Esophagus mucosa (tissue), 1 donor: ENCODE results near the gene PTX4. TPM values are rescaled to one million over a fixed set of nuclear protein-coding genes. Genes with fewer than 3 reads are reported as not detected.
A peak's percentile ranks its signal among the peaks of the same experiment; 100 is the strongest.

ENCODE experiments used
- ATAC-seq: fragments of 200-7000 bp; cut with Tn5 transposase; one replicate; pipeline ENCODE4 v1.9.1; 2020
- total RNA-seq: library from RNA; stranded (reverse); gene quantifications from one replicate; pipeline ENCODE4 v1.2.4, GENCODE V29; 2023
- donor health status: DM: yes; HTN: yes; CAD: no.

The PTX4 gene
- total RNA-seq, 1 donor from 2014 or later = not detected

GRCh38 chr16:1459967-1460366 lies 28.8 kb downstream of the PTX4 start:
- no peak for ATAC-seq

GRCh38 chr16:1458977-1459341 lies 29.8 kb downstream of the PTX4 start:
- peak; percentile 42 for ATAC-seq

GRCh38 chr16:1458336-1458976 lies 30.3 kb downstream of the PTX4 start:
- ATAC-seq = no peak

GRCh38 chr16:1457489-1458245 lies 31.1 kb downstream of the PTX4 start:
- ATAC-seq = no peak

- ATAC-seq = no peak
Measured at GRCh38 chr16:1456951-1457350, 31.8 kb downstream of the PTX4 start.

- ATAC-seq = no peak
Measured at GRCh38 chr16:1455190-1456171, 33.3 kb downstream of the PTX4 start.

- no peak for ATAC-seq
Measured at GRCh38 chr16:1454561-1454960, 34.2 kb downstream of the PTX4 start.

GRCh38 chr16:1453316-1453715 lies 35.4 kb downstream of the PTX4 start:
- ATAC-seq = no peak

- ATAC-seq = no peak
Measured at GRCh38 chr16:1452530-1452929, 36.2 kb downstream of the PTX4 start.

GRCh38 chr16:1451702-1452392 lies 36.9 kb downstream of the PTX4 start:
- ATAC-seq = no peak

GRCh38 chr16:1450841-1451240 lies 37.9 kb downstream of the PTX4 start:
- ATAC-seq = no peak

GRCh38 chr16:1450218-1450617 lies 38.5 kb downstream of the PTX4 start:
- no peak for ATAC-seq

GRCh38 chr16:1449201-1449788 lies 39.4 kb downstream of the PTX4 start:
- no peak for ATAC-seq

- no peak for ATAC-seq
Measured at GRCh38 chr16:1448536-1449116, 40.1 kb downstream of the PTX4 start.

- no peak for ATAC-seq
Measured at GRCh38 chr16:1447965-1448364, 40.8 kb downstream of the PTX4 start.

GRCh38 chr16:1446296-1447080 lies 42.3 kb downstream of the PTX4 start:
- no peak for ATAC-seq

GRCh38 chr16:1445518-1446203 lies 43.1 kb downstream of the PTX4 start:
- no peak for ATAC-seq

- ATAC-seq = no peak
Measured at GRCh38 chr16:1444730-1445517, 43.8 kb downstream of the PTX4 start.

- ATAC-seq = no peak
Measured at GRCh38 chr16:1443980-1444729, 44.6 kb downstream of the PTX4 start, which contains the start of gene CCDC154. TSS of gene CCDC154 (minus strand) at chr16:1444556. CDS start at chr16:1444322, 234 bp downstream.
